Testis (tissue), 2 donors: ENCODE results near the gene PPP1R26.

Experiments used
- CTCF ChIP-seq, 3 experiments: fragments of 450-650 bp in 2 of 3; fragments of 200-600 bp in 1 of 3; sonication (generic) in 1 of 3; IDR thresholded peaks; one replicate each; pipeline ENCODE4 v1.5.1; 2016 to 2019; ENCODE audit warnings: antibody characterized with exemption in 3 of 3, mild to moderate bottlenecking in 2 of 3, moderate library complexity in 1 of 3
- POLR2A ChIP-seq: fragments of 450-650 bp; IDR thresholded peaks from one replicate; pipeline ENCODE4 v1.6.1; 2017; ENCODE audit warnings: antibody characterized with exemption, mild to moderate bottlenecking, moderate library complexity

GRCh38 chr9:135480071-135480939, 723 bp downstream of the PPP1R26 start:
- TF ChIP-seq CTCF (IDR thresholded peaks at IDR 0.05) (no peak), POLR2A (no peak)
